Tibial nerve (tissue), 4 donors: ENCODE results near the gene VSX2.

Experiments used
- CTCF ChIP-seq, 5 experiments: fragments of 200-600 bp in 3 of 5; fragments of 450-650 bp in 2 of 5; sonication (generic) in 3 of 5; IDR thresholded peaks; one replicate each; pipeline ENCODE4 v1.5.1; 2016 to 2019; ENCODE audit warnings: antibody characterized with exemption in 5 of 5, mild to moderate bottlenecking in 3 of 5, moderate library complexity in 2 of 5
- EP300 ChIP-seq, 2 donors: sonication (generic); formaldehyde crosslinking; IDR thresholded peaks; one replicate each; pipeline ENCODE4 v1.6.1; 2017; ENCODE audit warnings: antibody characterized with exemption in 2 of 2, mild to moderate bottlenecking in 1 of 2

- no peak for TF ChIP-seq CTCF (IDR thresholded peaks at IDR 0.05)
- TF ChIP-seq EP300 (IDR thresholded peaks at IDR 0.05): no peak
These were observed 22.0 kb downstream of the VSX2 start for GRCh38 chr14:74261288-74261687.
